Testis (tissue), 2 donors: ENCODE measurements around the gene MYO7B.

Experiments used
- CTCF ChIP-seq, 3 experiments: fragments of 450-650 bp in 2 of 3; fragments of 200-600 bp in 1 of 3; sonication (generic) in 1 of 3; IDR thresholded peaks; one replicate each; pipeline ENCODE4 v1.5.1; 2016 to 2019; ENCODE audit warnings: antibody characterized with exemption in 3 of 3, mild to moderate bottlenecking in 2 of 3, moderate library complexity in 1 of 3
- POLR2A ChIP-seq: fragments of 450-650 bp; IDR thresholded peaks from one replicate; pipeline ENCODE4 v1.6.1; 2017; ENCODE audit warnings: antibody characterized with exemption, mild to moderate bottlenecking, moderate library complexity

- TF ChIP-seq CTCF (IDR thresholded peaks at IDR 0.05): no peak
- no peak for TF ChIP-seq POLR2A
Measured at GRCh38 chr2:127560201-127560930, 24.9 kb downstream of the MYO7B start.
